B cell (primary cell): Measurements from ENCODE around the gene PSORS1C1. TPM values are rescaled to one million over a fixed set of nuclear protein-coding genes. Genes with fewer than 3 reads are reported as not detected.

Experiments used
- ATAC-seq: fragments of 200-7000 bp; cut with Tn5 transposase; one replicate; pipeline ENCODE4 v1.10.0; 2021; ENCODE audit warnings: low read depth, mild to moderate bottlenecking, moderate number of reproducible peaks, moderate library complexity
- CTCF ChIA-PET: fragments of 350-600 bp; sonication (Branson Sonifier 250); formaldehyde crosslinking; loops from one replicate; lab custom pipeline; 2021; ENCODE audit warnings: antibody characterized with exemption, inconsistent platforms; lab: Charles Lee
- POLR2A ChIA-PET: fragments of 350-600 bp; sonication (Branson Sonifier 250); formaldehyde crosslinking; loops from one replicate; lab custom pipeline; 2021; ENCODE audit warnings: antibody characterized with exemption; lab: Charles Lee
- DNase-seq: peaks from one replicate; pipeline ENCODE4 v3.0.0; 2013
- H2AFZ ChIP-seq: 2 replicates; pipeline ENCODE4 v1.6.1; 2012; ENCODE audit warnings: mild to moderate bottlenecking, low read depth, low read length; ENCODE audit not compliant: insufficient read depth, poor library complexity, severe bottlenecking
- H3K27ac ChIP-seq, 2 donors: 1 replicate in 1 of 2; 2 replicates in 1 of 2; pipeline ENCODE4 v1.5.1; 2012 to 2013; ENCODE audit warnings: low read length in 2 of 2, mild to moderate bottlenecking in 2 of 2, moderate library complexity in 1 of 2
- H3K27me3 ChIP-seq, 4 experiments: fragments of 200-600 bp in 1 of 4; sonication (generic) in 1 of 4; replicated peaks in 1 of 4; 1 replicate in 2 of 4; 2 replicates in 2 of 4; pipeline versions ENCODE4 v1.6.1 to v1.7.0; 2013 to 2016; ENCODE audit warnings: low read length in 3 of 4, mild to moderate bottlenecking in 2 of 4, mixed read lengths in 1 of 4, moderate library complexity in 1 of 4; ENCODE audit not compliant: insufficient read depth in 4 of 4, control insufficient read depth in 3 of 4; ENCODE audit errors: control extremely low read depth in 1 of 4
- H3K36me3 ChIP-seq, 2 experiments: replicated peaks in 1 of 2; 1 replicate in 1 of 2; 2 replicates in 1 of 2; pipeline versions ENCODE4 v1.6.1 to v1.7.1; 2013; ENCODE audit warnings: low read length in 1 of 2; ENCODE audit not compliant: insufficient read depth in 2 of 2, control insufficient read depth in 1 of 2; ENCODE audit errors: control extremely low read depth in 1 of 2, extremely low read depth in 1 of 2
- H3K4me1 ChIP-seq, 2 donors: fragments of 200-600 bp in 1 of 2; sonication (generic) in 1 of 2; 1 replicate in 1 of 2; 2 replicates in 1 of 2; pipeline versions ENCODE4 v1.5.1 to v1.6.1; 2013 to 2017; ENCODE audit warnings: low read length in 2 of 2; ENCODE audit not compliant: control insufficient read depth in 2 of 2, insufficient read depth in 2 of 2
- H3K4me2 ChIP-seq: replicated peaks from 2 replicates; pipeline ENCODE3; 2012; ENCODE audit warnings: mild to moderate bottlenecking, low read depth, low read length; ENCODE audit not compliant: poor library complexity, severe bottlenecking
- H3K4me3 ChIP-seq, 5 experiments: fragments of 200-600 bp in 1 of 5; sonication (generic) in 1 of 5; 1 replicate in 3 of 5; 2 replicates in 2 of 5; pipeline versions ENCODE4 v1.5.1 to v1.7.0; 2011 to 2016; ENCODE audit warnings: low read length in 4 of 5, mild to moderate bottlenecking in 4 of 5, low read depth in 2 of 5, control low read depth in 1 of 5, moderate library complexity in 1 of 5; ENCODE audit not compliant: insufficient read depth in 1 of 5; ENCODE audit errors: control extremely low read depth in 1 of 5, extremely low read depth in 1 of 5
- H3K79me2 ChIP-seq: fragments of 200-600 bp; sonication (generic); one replicate; pipeline ENCODE4 v1.6.0; 2016; ENCODE audit warnings: low read length; ENCODE audit not compliant: control insufficient read depth, insufficient read depth
- H3K9ac ChIP-seq: fragments of 200-600 bp; sonication (generic); 2 replicates; pipeline ENCODE4 v1.6.1; 2017; ENCODE audit warnings: mild to moderate bottlenecking, low read length, moderate library complexity
- H3K9me3 ChIP-seq, 3 donors: one replicate each; pipeline versions ENCODE4 v1.6.1 to v1.7.1; 2013; ENCODE audit warnings: low read length in 2 of 3; ENCODE audit not compliant: control insufficient read depth in 2 of 3, insufficient read depth in 1 of 3; ENCODE audit errors: control extremely low read depth in 1 of 3
- H4K20me1 ChIP-seq: 2 replicates; pipeline ENCODE4 v1.6.0; 2012; ENCODE audit warnings: mild to moderate bottlenecking, low read length; ENCODE audit not compliant: insufficient read depth, control insufficient read depth, poor library complexity, severe bottlenecking
- H3K27ac Mint-ChIP-seq: one replicate; pipeline ENCODE4 v1.8.0; 2021; ENCODE audit warnings: mixed read lengths
- H3K27me3 Mint-ChIP-seq: one replicate; pipeline ENCODE4 v1.8.0; 2021; ENCODE audit warnings: mixed read lengths
- H3K4me1 Mint-ChIP-seq: one replicate; pipeline ENCODE4 v1.8.0; 2021; ENCODE audit warnings: mixed read lengths
- H3K4me3 Mint-ChIP-seq: one replicate; pipeline ENCODE4 v1.8.0; 2021; ENCODE audit warnings: mixed read lengths
- H3K9me3 Mint-ChIP-seq: one replicate; pipeline ENCODE4 v1.8.0; 2022; ENCODE audit warnings: mixed read lengths; ENCODE audit not compliant: insufficient read depth
- CTCF ChIP-seq: fragments of 200-600 bp; IDR thresholded peaks from one replicate; pipeline ENCODE4 v1.8.0; 2022; ENCODE audit warnings: antibody characterized with exemption, mild to moderate bottlenecking
- EZH2 ChIP-seq: IDR thresholded peaks from 2 replicates; pipeline ENCODE4 v1.6.1; 2012; ENCODE audit warnings: borderline replicate concordance, low read depth, mild to moderate bottlenecking, moderate library complexity, low read length; ENCODE audit not compliant: insufficient read depth, poor library complexity, severe bottlenecking
- WGBS: methylation state at CpG from one replicate; pipeline ENCODE4 v1.1.5; 2013; ENCODE audit warnings: missing lambda C conversion rate; ENCODE audit not compliant: insufficient coverage; 5-methylcytosine and 5-hydroxymethylcytosine counted together
- intact Hi-C: fragments of 100-400 bp; cut with micrococcal nuclease; formaldehyde crosslinking; loops from one replicate; pipeline ENCODE4 v1.10.0; 2022
- polyA plus RNA-seq: library from polyadenylated mRNA; depleted of rRNA; stranded (reverse); fragments of >200 nt; gene quantifications from 2 replicates; pipeline ENCODE4 v1.2.3, GENCODE V29; 2012
- total RNA-seq, 2 donors: library from RNA; stranded (reverse); fragments of 120-200 nt in 1 of 2; gene quantifications; 1 replicate in 1 of 2; 2 replicates in 1 of 2; pipeline versions ENCODE4 v1.2.3 to v1.2.4, GENCODE V29; 2013 to 2022

PSORS1C1 gene
- total and polyA plus RNA-seq, 2 donors (not counting 1 experiment from before 2014, with no cell fraction given), result not detected

- Histone ChIP-seq H3K9ac (no peak overlapping the region), H3K27ac (no peak overlapping the region), H3K36me3 (no peaks in the 10 kb centered on the region), H3K9me3 (no peaks in the 10 kb centered on the region), H3K27me3 (peaks cover 0 to 7% (median 0%) of the 10 kb centered on the region in 4 experiments), H3K4me2 (no peak overlapping the region), H4K20me1 (no peaks in the 10 kb centered on the region), H3K4me3 (no peak overlapping the region), H3K4me1 (peaks cover 3 to 7% of the 10 kb centered on the region in 2 donors), H3K79me2 (no peaks in the 10 kb centered on the region), H2AFZ (no peak overlapping the region)
- TF ChIP-seq EZH2 (no peak), CTCF (no peak)
- ChIA-PET POLR2A (no interaction called here), CTCF (interaction anchor here (1.2 to 10.4 kb wide), 5 partner anchors 38 to 254 kb away, joined by 3 to 133 read pairs (median 4); no protein-coding TSS in a partner anchor)
- intact Hi-C loops, result no loop called here
- peaks cover 8% of the 10 kb centered on the region for H3K4me1 Mint-ChIP-seq
- no peak for DNase-seq
- peaks cover 18% of the 10 kb centered on the region for H3K27me3 Mint-ChIP-seq
- no peak overlapping the region for H3K27ac Mint-ChIP-seq
- no peaks in the 10 kb centered on the region for H3K9me3 Mint-ChIP-seq
- no peak for ATAC-seq
- H3K4me3 Mint-ChIP-seq, result no peak overlapping the region
- 90% methylated on average over 5 of the region's 6 CpGs for WGBS
These were observed 18.2 kb downstream of the PSORS1C1 start for GRCh38 chr6:31132806-31133205.

GRCh38 chr6:31135710-31136109 lies 21.1 kb downstream of the PSORS1C1 start:
- H3K27ac ChIP-seq, result no peak overlapping the region
- no peaks in the 10 kb centered on the region for H3K79me2 ChIP-seq
- Mint-ChIP-seq H3K4me3 (no peak overlapping the region), H3K9me3 (no peaks in the 10 kb centered on the region), H3K27me3 (peaks cover 4% of the 10 kb centered on the region), H3K27ac (no peak overlapping the region), H3K4me1 (peaks cover 4% of the 10 kb centered on the region)
- DNase-seq (no peak), ATAC-seq (no peak)
- H3K9me3 ChIP-seq, result no peaks in the 10 kb centered on the region
- H3K27me3 ChIP-seq, result no peaks in the 10 kb centered on the region
- 89% methylated on average over 7 of the region's 10 CpGs for WGBS
- H3K4me3 ChIP-seq, result no peak overlapping the region
- H3K4me2 ChIP-seq, result no peak overlapping the region
- no peak for TF ChIP-seq EZH2
- no peak for TF ChIP-seq CTCF
- no peaks in the 10 kb centered on the region for H3K36me3 ChIP-seq
- intact Hi-C loops, result no loop called here
- no peak overlapping the region for H3K9ac ChIP-seq
- H3K4me1 ChIP-seq, result peaks cover 5 to 6% of the 10 kb centered on the region in 2 donors
- no peaks in the 10 kb centered on the region for H4K20me1 ChIP-seq
- ChIA-PET POLR2A (interaction anchor here (0.7 kb wide), 1 partner anchor 15 kb away, joined by 4 read pairs; no protein-coding TSS in a partner anchor), CTCF (interaction anchor here (1.6 to 10.4 kb wide), 6 partner anchors 9 to 232 kb away, joined by 4 to 133 read pairs (median 9); partner anchors contain the start of gene TCF19)
- no peak overlapping the region for H2AFZ ChIP-seq
